Effector CD4-positive, alpha-beta T cell (primary cell): Measurements from ENCODE around the gene NR1H2.
"Not testable (repeated sequence)": the region's sequence is repeated elsewhere in the genome, so short reads cannot be mapped to it uniquely, and the experiment has no call there.

ENCODE experiments used
- DNase-seq: peaks from one replicate; pipeline ENCODE4 v3.0.0-alpha.2; 2020

NR1H2 gene

DNA sequence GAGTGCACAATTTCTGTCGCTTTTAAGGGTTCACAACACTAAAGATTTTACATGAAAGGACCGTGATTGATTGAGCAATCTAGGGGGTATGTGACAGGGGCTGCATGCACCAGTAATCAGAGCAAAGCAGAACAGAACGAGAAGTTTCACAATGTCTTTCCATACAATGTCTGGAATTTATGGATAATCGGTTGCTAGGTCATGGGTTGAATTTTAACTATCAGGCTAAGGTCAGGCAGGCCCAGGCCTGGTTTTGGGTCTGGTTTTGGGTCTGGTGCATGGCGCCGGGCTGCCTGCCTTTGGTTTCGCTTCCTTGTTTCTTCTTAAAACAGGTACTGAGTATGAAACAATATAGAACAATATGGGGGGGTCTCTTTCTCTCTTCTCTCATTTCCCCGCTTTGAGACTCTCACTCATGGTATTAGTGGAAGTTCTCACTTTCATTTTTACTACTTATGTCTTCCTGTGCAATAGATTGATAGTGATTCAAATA is 29.1 kb upstream of the NR1H2 start:
- DNase-seq: not testable (repeated sequence)

DNA sequence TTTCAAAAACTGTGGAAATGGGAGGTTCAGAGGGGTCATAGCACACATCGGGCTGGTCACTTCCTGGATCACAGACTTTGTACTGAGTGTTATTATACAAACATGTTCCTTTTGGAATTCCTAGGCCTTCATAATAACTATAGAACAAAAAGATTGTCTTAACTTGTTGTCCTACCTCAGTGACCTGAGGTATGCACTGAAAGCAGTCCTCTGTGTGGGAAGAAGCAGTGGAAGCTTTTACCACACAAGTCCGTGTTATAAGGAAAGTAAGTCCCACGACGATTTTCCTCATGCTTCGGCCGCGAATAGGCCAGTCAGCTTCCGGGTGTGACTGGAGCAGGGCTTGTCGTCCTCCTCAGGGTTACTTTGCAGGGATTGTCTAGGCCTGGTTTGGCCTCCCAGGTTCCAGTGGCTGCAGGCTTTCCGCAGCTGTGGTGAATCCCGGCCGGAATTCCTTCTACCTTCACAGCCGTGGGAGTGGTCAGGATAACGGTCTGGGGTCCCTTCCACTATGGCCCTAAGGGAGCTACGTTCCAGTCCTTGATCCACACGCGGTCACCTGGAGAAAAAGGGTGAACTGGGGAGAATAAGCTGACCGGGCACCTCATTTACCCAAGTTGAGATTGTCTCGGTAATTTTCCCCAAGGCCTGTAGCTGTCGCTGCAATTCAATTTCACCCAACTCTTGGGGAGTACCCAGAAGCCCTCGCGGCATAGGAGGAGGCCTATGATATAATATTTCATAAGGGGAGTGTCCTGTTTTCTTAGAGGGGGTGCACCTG is 26.8 kb upstream of the NR1H2 start:
- DNase-seq: no peak

DNA sequence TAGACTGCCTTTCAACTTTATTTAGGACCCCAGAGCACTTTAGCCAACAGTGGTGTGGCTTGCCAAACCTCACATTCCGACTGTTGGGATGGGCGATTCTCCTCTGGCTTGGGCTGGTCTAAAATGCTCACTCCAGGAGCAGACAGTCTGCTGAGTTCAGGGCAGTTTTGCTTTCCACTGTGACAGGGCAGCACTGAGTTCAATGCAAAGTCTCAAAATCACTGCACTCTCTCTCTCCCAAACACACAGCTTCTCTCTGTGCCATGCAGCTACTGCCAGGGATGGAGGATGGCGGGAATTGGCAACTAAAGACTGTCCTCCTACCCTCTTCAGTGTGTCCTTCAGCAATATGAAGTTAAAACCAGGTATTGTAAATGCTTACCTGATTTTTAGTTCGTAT is 24.0 kb upstream of the NR1H2 start:
- DNase-seq: no peak

DNA sequence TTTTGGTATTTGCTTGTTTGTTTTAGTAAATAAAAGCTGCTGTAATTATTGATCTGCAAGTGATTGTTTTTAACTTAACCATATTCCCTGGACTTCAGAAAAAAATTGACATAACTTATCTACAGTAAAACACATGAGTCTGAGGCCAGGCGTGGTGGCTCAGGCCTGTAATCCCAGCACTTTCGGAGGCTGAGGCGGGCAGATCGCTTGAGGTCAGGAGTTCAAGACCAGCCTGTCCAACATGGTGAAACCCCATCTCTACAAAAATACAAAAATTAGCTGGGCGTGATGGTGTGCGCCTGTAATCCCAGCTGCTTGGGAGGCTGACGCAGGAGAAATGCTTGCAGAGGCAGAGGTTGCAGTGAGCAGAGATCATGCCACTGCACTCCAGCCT is 22.8 kb upstream of the NR1H2 start:
- not testable (repeated sequence) for DNase-seq

- DNase-seq: no peak
These were observed 19.5 kb upstream of the NR1H2 start for GRCh38 chr19:50356691-50357177.

- peak; percentile 82 for DNase-seq
These were observed 18.8 kb upstream of the NR1H2 start for GRCh38 chr19:50357178-50358100.

DNA sequence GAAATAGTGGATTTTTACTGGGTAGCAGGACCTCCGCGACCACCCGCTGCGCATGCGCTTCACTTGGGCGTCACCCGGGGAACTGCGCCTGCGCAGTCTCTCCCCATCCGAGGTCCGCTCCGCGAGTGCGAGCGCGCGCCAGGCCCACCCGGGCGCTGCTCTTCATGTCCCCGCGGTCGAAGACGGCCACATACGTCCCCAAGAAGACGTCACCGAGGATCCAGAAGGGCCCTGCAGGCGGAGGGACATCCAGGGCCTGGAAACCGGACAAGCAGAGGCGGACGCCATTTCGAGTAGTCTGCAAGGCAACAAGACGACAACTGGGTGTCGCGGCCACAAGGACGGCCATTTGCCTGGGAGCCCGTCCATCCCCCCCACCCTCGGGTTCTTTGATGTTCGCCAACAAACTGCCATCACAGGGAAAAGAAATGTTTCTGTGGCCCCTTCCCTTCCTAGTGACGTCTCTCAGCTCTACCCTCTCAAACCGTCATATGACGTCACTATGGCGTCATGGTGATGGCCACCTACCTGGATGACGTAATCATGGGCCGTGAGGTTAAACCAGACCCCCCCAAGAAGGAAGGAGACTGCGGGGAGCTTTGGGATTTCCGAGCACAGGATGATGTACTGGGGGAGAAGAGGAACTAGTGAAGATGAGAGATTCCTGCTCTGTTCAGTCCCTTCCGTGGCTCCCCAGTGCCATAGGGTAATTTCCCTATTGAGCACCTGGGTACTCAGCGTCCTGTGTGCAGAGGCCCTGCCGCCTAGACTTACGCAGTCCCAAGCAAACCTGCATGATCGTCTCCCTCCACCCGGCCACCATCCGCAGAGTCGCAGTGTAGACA is 17.6 kb upstream of the NR1H2 start:
- peak; percentile 70 for DNase-seq

GRCh38 chr19:50359328-50359818 is 16.9 kb upstream of the NR1H2 start:
- DNase-seq: no peak

DNA sequence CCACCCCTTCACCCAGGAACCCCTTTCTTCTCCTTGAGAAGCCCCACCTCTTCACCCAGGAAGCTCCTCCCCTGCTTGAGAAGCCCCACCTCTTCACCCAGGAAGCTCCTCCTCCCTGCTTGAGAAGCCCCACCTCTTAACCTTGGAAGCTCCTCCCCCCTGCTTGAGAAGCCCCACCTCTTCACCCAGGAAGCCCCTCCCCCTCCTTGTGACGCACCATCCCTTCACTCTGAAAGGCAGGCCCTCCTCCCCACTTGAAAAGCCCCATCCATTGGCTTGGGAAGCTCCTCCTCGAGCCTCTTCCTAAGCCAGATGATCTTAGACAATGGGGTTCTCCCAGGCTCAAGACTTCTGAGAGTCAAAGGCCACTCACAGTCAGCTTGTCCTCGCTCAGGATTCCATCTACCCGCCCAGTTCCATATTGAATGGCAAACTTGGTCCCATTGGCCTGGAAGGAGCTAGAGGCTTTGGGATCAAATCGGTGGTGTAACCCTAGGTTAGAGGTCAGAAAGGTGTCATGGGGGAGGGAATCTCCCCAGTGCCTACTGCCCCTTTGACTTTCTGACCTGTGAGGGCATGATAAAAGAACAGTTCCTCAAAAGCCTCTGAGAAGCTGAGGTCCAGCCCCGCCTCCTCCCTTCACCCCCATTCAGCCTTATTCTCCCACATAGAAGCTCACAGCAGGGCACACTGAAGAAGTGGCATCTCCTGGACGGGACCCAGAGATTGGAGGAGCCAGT is 14.8 kb upstream of the NR1H2 start:
- DNase-seq: no peak

GRCh38 chr19:50362030-50362412 is 14.2 kb upstream of the NR1H2 start:
- no peak for DNase-seq

GRCh38 chr19:50362656-50363424 is 13.4 kb upstream of the NR1H2 start:
- no peak for DNase-seq

- no peak for DNase-seq
These were observed 10.6 kb upstream of the NR1H2 start, which contains the start of gene NAPSA for GRCh38 chr19:50365434-50366306. NAPSA (minus strand) TSS chr19:50365639; CDS start chr19:50365621, 18 bp downstream.

GRCh38 chr19:50368649-50369570 is 7.3 kb upstream of the NR1H2 start:
- peak; percentile 65 for DNase-seq

DNA sequence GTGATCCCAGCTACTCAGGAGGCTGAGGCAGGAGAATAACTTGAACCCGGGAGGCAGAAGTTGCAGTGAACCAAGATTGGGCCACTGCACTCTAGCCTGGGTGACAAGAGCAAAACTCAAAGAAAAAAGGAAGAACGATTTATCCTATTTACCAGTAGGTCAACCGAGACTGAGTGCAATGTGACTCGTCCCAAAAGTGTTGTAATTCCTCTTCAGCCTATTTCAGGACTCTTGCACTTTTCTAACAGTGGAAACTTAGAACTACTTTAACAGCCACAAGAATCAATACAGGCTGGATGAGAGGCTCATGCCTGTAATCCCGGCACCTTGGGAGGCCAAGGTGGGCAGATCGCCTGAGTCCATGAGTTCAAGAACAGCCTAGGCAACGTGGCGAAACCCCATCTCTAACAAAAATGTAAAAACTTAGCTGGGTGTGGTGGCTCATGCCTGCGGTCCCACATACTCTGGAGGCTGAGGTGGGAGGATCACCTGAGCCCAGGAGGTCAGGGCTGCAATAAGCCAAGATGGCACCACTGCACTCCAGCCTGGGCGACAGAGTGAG is 4.3 kb upstream of the NR1H2 start:
- no peak for DNase-seq

DNA sequence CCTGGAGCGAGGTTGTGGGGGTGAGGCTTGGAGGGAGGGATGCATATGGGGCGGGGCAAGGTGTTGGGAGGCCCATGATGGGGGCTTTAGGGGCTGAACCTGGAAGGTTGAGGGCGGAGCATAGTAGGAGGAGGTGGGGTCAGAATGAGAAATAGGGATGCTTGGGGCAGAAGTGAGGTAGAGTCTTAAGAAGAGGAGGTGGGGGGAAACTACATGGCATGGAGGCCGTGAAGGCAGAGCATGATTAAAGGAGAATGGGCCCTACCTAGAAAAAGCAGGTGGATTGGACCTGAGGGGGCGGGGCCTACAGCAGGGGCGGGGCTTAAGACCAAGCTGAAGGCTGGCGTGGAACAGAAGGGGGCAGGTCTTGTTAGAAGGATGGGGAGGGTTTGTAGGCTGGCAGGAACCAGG is 799 bp downstream of the NR1H2 start:
- peak; percentile 51 for DNase-seq

DNA sequence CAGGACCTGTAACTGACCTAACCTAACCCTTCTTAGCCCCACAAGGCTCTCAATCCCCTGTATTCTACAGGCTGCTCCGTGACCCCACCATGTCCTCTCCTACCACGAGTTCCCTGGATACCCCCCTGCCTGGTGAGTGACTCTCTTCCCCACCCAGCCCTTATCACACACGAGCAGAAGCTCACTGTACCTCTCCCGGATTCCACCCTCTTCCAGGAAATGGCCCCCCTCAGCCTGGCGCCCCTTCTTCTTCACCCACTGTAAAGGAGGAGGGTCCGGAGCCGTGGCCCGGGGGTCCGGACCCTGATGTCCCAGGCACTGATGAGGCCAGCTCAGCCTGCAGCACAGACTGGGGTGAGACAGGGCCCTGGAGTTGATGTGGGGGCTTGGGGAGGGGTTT is 1.3 kb downstream of the NR1H2 start:
- DNase-seq: no peak

- no peak for DNase-seq
These were observed 2.1 kb downstream of the NR1H2 start for GRCh38 chr19:50378169-50378862.

DNA sequence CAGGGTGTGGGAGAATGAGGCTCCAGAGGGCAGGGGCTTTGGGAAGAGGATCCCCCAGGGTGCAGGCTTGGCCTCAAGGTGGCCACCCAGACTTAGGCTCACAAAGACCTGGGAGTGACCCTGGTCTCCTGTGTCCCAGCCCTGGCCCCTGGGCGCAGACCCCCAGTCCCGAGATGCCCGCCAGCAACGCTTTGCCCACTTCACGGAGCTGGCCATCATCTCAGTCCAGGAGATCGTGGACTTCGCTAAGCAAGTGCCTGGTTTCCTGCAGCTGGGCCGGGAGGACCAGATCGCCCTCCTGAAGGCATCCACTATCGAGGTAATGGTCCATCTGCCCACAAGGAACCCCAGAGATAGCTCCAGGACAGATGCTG is 2.6 kb downstream of the NR1H2 start:
- DNase-seq: no peak
